Upper lobe of left lung (tissue), 4 donors: Measurements from ENCODE around the gene OSBPL2.

Source experiments
- CTCF ChIP-seq, 6 experiments: fragments of 450-650 bp in 4 of 6; fragments of 200-600 bp in 2 of 6; sonication (generic) in 2 of 6; IDR thresholded peaks; one replicate each; pipeline ENCODE4 v1.5.1; 2016 to 2019; ENCODE audit warnings: antibody characterized with exemption in 6 of 6
- POLR2A ChIP-seq, 4 donors: fragments of 450-650 bp; IDR thresholded peaks; one replicate each; pipeline ENCODE4 v1.5.1; 2016 to 2017; ENCODE audit warnings: antibody characterized with exemption in 4 of 4, mild to moderate bottlenecking in 2 of 4

DNA sequence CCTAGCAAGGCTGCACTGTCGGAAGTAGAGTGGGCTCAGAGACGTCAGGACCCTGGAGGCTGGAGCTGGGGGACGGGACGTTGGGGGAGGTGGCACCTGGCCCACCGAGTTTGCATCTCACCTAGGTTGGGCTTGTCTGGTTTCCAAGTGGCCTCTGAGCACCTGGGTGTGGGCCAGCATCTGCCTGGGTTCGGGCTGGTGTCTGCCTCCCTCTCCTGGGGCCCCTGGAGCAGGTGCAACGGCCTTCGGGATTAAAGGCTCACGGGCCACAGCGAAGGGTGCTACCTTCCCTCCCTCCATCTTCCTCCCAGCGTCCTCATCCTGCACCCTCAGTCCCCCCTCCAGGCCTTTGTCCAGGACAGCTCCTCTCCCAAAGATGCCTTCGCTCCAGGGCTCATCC is 24.3 kb upstream of the OSBPL2 start:
- TF ChIP-seq CTCF (IDR thresholded peaks at IDR 0.05) (no peak), POLR2A (IDR thresholded peaks at IDR 0.05) (no peak)
